Keratinocyte (primary cell): ENCODE data around the gene DTYMK. TPM values are rescaled to one million over a fixed set of nuclear protein-coding genes. Genes with fewer than 3 reads are reported as not detected.

Experiments
- DNase-seq: peaks from one replicate; pipeline ENCODE4 v3.0.0-alpha.2; 2011; ENCODE audit warnings: low read depth, missing footprints, low spot score
- FAIRE-seq: peaks from 2 replicates; lab custom pipeline; 2011; peaks lifted over from hg19 to GRCh38; lab: Jason Lieb, UNC
- H2AFZ ChIP-seq: 2 replicates; pipeline ENCODE4 v1.6.0; 2012; ENCODE audit warnings: low read length, control low read depth, inconsistent platforms; ENCODE audit not compliant: control insufficient read depth
- H3K27ac ChIP-seq: 2 replicates; pipeline ENCODE4 v1.5.1; 2011; ENCODE audit warnings: low read length; ENCODE audit not compliant: control insufficient read depth, insufficient read depth
- H3K27me3 ChIP-seq: 3 replicates; pipeline ENCODE4 v1.6.0; 2011; ENCODE audit warnings: low read length; ENCODE audit not compliant: control insufficient read depth, insufficient read depth; ENCODE audit errors: extremely low read depth
- H3K36me3 ChIP-seq, 2 experiments: 2 replicates in 1 of 2; 3 replicates in 1 of 2; pipeline ENCODE4 v1.5.1; 2011; ENCODE audit warnings: low read length in 2 of 2, mild to moderate bottlenecking in 1 of 2; ENCODE audit not compliant: control insufficient read depth in 2 of 2, insufficient read depth in 2 of 2; ENCODE audit errors: extremely low read depth in 1 of 2
- H3K4me1 ChIP-seq: 3 replicates; pipeline ENCODE4 v1.5.1; 2011; ENCODE audit warnings: low read length; ENCODE audit not compliant: control insufficient read depth, insufficient read depth; ENCODE audit errors: extremely low read depth
- H3K4me2 ChIP-seq: 3 replicates; pipeline ENCODE4 v1.6.0; 2011; ENCODE audit warnings: low read depth, low read length; ENCODE audit not compliant: control insufficient read depth, insufficient read depth; ENCODE audit errors: extremely low read depth
- H3K4me3 ChIP-seq, 3 experiments: fragments of 200-600 bp in 1 of 3; sonication (generic) in 1 of 3; 2 replicates in 2 of 3; 3 replicates in 1 of 3; pipeline ENCODE4 v1.5.1; 2011 to 2016; ENCODE audit warnings: low read length in 3 of 3, mild to moderate bottlenecking in 3 of 3, control low read depth in 2 of 3, inconsistent platforms in 1 of 3, low read depth in 1 of 3, mixed read lengths in 1 of 3, mixed run types in 1 of 3, moderate library complexity in 1 of 3; ENCODE audit not compliant: control insufficient read depth in 2 of 3, insufficient read depth in 2 of 3; ENCODE audit errors: extremely low read depth in 1 of 3
- H3K79me2 ChIP-seq: 2 replicates; pipeline ENCODE4 v1.6.0; 2012; ENCODE audit warnings: low read length; ENCODE audit not compliant: control insufficient read depth, insufficient read depth
- H3K9ac ChIP-seq: 3 replicates; pipeline ENCODE4 v1.6.0; 2011; ENCODE audit warnings: low read length; ENCODE audit not compliant: control insufficient read depth, insufficient read depth; ENCODE audit errors: extremely low read depth
- H3K9me1 ChIP-seq: 3 replicates; pipeline ENCODE4 v1.6.0; 2011; ENCODE audit warnings: low read length; ENCODE audit not compliant: control insufficient read depth, insufficient read depth; ENCODE audit errors: extremely low read depth
- H3K9me3 ChIP-seq: 2 replicates; pipeline ENCODE4 v1.5.1; 2012; ENCODE audit warnings: low read depth, low read length; ENCODE audit not compliant: control insufficient read depth
- H4K20me1 ChIP-seq: 3 replicates; pipeline ENCODE4 v1.6.0; 2011; ENCODE audit warnings: low read length; ENCODE audit not compliant: control insufficient read depth, insufficient read depth; ENCODE audit errors: extremely low read depth
- EZH2 ChIP-seq: IDR thresholded peaks from one replicate; pipeline ENCODE4 v1.6.1; 2012; ENCODE audit warnings: inconsistent platforms, mild to moderate bottlenecking, low read length, moderate library complexity
- dilution Hi-C: fragments of 300-500 bp; cut with MboI; formaldehyde crosslinking; loops from one replicate; pipeline ENCODE4 v1.7.0; 2020; ENCODE audit warnings: low sequenced_read_pairs; ENCODE audit not compliant: extremely low pct_ligation_motif_present
- polyA plus RNA-seq, 5 experiments: library from polyadenylated mRNA; depleted of rRNA in 3 of 5; stranded (reverse) in 3 of 5; stranded (forward) in 1 of 5; unstranded in 1 of 5; fragments of >200 nt; gene quantifications; 1 replicate in 1 of 5; 2 replicates in 3 of 5; 3 replicates in 1 of 5; pipeline versions ENCODE4 v1.2.1 to v1.2.3, GENCODE V29; 2011 to 2012; ENCODE audit warnings: missing spikeins in 2 of 5, low read depth in 1 of 5, low replicate concordance in 1 of 5
- TF ChIP-seq, protein P1 (sequence below), 3 experiments: IDR thresholded peaks in 1 of 3; conservative IDR thresholded peaks in 1 of 3; optimal IDR thresholded peaks in 1 of 3; 2 replicates in 2 of 3; 3 replicates in 1 of 3; pipeline versions ENCODE3 to v1.5.1; 2011; ENCODE audit warnings: low read length in 3 of 3, mild to moderate bottlenecking in 3 of 3, moderate library complexity in 2 of 3, control low read depth in 1 of 3, inconsistent platforms in 1 of 3; ENCODE audit not compliant: insufficient read depth in 2 of 3; ENCODE audit errors: extremely low read depth in 1 of 3

DTYMK gene
- polyA plus RNA-seq, 1 donor (not counting 4 experiments of a cell fraction or from before 2014, with no cell fraction given), result 31.6 TPM

DNA sequence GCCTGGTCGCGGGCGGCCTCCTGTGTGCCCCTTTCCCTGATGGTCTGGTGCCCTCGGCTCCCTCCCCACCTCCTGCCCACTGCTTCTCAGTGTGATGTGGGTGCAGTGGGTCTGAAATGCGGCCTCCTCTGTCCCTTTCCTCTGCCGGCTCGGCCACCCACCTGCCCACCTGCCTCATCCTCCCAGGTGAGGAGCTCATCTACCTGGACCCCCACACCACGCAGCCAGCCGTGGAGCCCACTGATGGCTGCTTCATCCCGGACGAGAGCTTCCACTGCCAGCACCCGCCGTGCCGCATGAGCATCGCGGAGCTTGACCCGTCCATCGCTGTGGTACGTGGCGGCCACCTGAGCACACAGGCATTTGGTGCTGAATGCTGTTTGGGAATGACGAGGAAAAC lies 18.3 kb downstream of the DTYMK start:
- no peak for TF ChIP-seq EZH2
- TF ChIP-seq, protein P1, sequence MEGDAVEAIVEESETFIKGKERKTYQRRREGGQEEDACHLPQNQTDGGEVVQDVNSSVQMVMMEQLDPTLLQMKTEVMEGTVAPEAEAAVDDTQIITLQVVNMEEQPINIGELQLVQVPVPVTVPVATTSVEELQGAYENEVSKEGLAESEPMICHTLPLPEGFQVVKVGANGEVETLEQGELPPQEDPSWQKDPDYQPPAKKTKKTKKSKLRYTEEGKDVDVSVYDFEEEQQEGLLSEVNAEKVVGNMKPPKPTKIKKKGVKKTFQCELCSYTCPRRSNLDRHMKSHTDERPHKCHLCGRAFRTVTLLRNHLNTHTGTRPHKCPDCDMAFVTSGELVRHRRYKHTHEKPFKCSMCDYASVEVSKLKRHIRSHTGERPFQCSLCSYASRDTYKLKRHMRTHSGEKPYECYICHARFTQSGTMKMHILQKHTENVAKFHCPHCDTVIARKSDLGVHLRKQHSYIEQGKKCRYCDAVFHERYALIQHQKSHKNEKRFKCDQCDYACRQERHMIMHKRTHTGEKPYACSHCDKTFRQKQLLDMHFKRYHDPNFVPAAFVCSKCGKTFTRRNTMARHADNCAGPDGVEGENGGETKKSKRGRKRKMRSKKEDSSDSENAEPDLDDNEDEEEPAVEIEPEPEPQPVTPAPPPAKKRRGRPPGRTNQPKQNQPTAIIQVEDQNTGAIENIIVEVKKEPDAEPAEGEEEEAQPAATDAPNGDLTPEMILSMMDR (optimal IDR thresholded peaks at IDR 0.05 in 1 of 3, IDR thresholded peaks at IDR 0.05 in 1 of 3, conservative IDR thresholded peaks at IDR 0.05 in 1 of 3; ENCODE audit: extremely low read depth in 1 of 3, insufficient read depth in 2 of 3, low read length in 3 of 3), result no peak
- dilution Hi-C loops, result no loop called here

DNA sequence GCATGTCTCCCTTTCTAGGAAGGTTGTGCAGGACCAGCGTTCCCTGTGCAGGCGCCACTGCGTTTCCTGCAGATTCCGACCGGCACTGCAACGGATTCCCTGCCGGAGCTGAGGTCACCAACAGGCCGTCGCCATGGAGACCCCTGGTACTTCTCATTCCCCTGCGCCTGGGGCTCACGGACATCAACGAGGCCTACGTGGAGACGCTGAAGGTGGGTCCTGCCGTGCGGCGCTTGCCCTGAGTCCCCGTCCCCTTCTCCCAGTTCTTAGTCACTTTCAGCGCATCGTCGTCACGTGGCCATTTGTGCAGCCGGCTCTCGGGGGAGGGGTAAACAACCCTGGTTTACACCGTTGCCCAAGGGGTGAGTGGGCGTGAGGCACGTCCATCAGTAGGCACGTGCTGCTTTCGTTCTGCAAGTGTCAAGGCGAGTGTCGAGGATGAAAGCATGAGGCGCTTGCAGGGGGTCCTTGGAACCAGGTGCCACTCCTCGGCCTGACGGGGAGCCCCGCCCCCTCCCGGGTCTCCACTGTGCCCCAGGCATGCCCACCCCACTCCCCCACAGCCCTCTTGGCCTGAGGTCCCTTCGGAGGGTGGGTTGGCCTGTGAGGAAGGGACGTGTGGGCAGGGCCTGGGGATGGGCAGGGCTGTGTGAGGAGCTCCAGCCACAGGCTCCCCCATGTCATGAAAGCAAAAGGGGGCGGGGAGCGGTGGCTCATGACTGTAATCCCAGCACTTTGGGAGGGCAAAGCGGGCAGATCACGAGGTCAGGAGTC lies 19.8 kb downstream of the DTYMK start:
- dilution Hi-C loops, result no loop called here
- H3K4me1 ChIP-seq, result peaks cover 16% of the 10 kb centered on the region
- H4K20me1 ChIP-seq, result peaks cover 2% of the 10 kb centered on the region
- no peaks in the 10 kb centered on the region for H3K9me3 ChIP-seq
- H3K4me3 ChIP-seq, result no peak overlapping the region
- FAIRE-seq (no peak), DNase-seq (no peak)
- TF ChIP-seq, protein P1 (optimal IDR thresholded peaks at IDR 0.05 in 1 of 3, IDR thresholded peaks at IDR 0.05 in 1 of 3, conservative IDR thresholded peaks at IDR 0.05 in 1 of 3; ENCODE audit: extremely low read depth in 1 of 3, insufficient read depth in 2 of 3, low read length in 3 of 3), result no peak
- no peak for TF ChIP-seq EZH2
- H3K27ac ChIP-seq, result no peak overlapping the region
- no peak overlapping the region for H3K4me2 ChIP-seq
- no peaks in the 10 kb centered on the region for H3K27me3 ChIP-seq
- no peak overlapping the region for H3K9ac ChIP-seq
- H3K9me1 ChIP-seq, result no peaks in the 10 kb centered on the region
- H3K79me2 ChIP-seq, result peaks cover 2% of the 10 kb centered on the region
- H3K36me3 ChIP-seq, result peaks cover 14 to 26% of the 10 kb centered on the region in 2 experiments
- H2AFZ ChIP-seq, result no peak overlapping the region

More for the DNA sequence above, 18.3 kb downstream of the DTYMK start:
- no peak overlapping the region for H3K9ac ChIP-seq
- FAIRE-seq, result no peak
- peaks cover 2% of the 10 kb centered on the region for H4K20me1 ChIP-seq
- no peak overlapping the region for H3K4me2 ChIP-seq
- no peaks in the 10 kb centered on the region for H3K9me3 ChIP-seq
- H3K79me2 ChIP-seq, result peaks cover 2% of the 10 kb centered on the region
- H3K27ac ChIP-seq, result no peak overlapping the region
- DNase-seq, result no peak
- no peak overlapping the region for H3K4me3 ChIP-seq
- H3K27me3 ChIP-seq, result no peaks in the 10 kb centered on the region
- no peaks in the 10 kb centered on the region for H3K9me1 ChIP-seq
- H3K36me3 ChIP-seq, result peaks cover 22 to 33% of the 10 kb centered on the region in 2 experiments
- H3K4me1 ChIP-seq, result peaks cover 16% of the 10 kb centered on the region
- H2AFZ ChIP-seq, result no peak overlapping the region
